Cortex of kidney (tissue), 1 donor: ENCODE data around the gene CCND3.

Experiments
- DNase-seq: peaks from one replicate; lab custom pipeline; 2025; lab: John Stamatoyannopoulos, UW

Gene CCND3

DNA sequence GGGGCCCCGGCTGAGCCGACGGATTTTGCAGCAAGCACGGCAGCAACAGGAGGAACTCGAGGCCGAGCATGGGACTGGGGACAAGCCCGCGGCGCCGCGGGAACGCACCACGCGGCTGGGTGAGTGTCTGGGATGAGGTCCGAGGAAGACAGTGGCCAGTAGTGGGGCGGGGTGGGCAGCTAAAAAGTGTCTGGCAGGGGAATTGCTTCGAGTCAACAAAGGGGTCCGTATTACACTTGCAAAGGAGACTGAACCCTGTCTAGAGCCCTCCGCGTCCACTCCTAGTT, 20.0 kb downstream of the CCND3 start:
- no peak for DNase-seq

DNA sequence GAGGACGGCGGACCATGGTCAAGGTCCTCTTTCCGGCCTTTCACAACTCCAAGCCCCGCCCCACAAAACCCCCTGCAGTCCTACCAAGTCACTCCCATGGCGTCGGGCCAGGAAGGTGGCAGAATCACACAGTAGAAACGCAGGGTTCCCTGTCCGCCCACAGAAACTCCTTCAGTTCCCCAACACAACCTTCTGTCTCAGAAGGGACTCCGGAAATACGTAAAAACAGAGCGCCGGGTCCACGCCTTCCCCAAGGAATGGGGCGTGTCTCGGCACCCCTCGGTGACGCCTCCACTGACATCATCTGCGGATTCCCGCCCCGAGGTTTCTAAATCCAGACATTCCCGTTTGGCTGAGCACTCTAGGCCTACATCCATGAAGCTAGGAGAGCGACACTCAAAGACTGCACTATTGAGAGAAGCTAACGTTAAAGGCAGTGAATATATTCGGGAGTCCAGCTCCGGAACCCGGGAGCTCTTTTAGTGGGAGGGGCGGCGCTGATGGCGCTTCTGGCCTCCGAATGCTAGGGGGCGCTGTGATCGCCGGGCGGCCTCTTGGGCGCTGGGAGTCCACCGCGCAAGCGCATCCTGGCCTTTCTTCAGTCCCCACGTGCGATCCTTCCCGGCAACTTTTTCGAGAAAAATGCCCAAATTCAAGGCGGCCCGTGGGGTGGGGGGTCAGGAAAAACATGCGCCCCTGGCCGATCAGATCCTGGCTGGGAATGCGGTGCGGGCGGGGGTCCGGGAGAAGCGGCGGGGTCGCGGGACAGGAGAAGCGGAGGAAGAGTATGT, 20.5 kb downstream of the CCND3 start, which contains the start of the genes BYSL and MED20:
TSS of gene BYSL (plus strand) at position 579 of the 791 bp plus-strand sequence. CDS start at position 643, 64 bp downstream.
TSS of gene MED20 (minus strand) at position 219 of the 791 bp plus-strand sequence. CDS start at position 98, 121 bp downstream.
- DNase-seq: peak; percentile 38

GRCh38 chr6:41917528-41917927, 24.1 kb downstream of the CCND3 start:
- no peak for DNase-seq

- no peak for DNase-seq
These were observed 26.6 kb downstream of the CCND3 start for GRCh38 chr6:41914869-41915530.

DNA sequence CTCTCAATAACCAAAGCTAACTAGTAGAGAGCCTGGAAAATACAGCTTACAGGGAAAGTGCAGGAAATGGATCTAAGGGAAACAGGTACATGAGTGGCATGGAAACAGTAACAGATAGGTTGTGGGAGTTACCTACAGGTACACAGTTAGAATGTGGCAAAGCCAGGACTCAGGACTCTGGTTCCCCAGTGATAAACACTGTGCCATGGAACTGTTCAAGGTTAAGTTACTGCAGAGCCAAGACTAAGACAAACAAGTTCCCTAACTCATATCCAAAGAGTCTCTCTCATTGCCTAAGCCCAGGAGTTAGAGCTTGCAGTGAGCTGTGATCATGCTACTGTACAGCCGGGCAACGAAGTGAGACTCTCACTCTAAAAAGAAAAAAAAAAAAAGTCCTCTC, 27.3 kb downstream of the CCND3 start:
- DNase-seq: no peak

GRCh38 chr6:41909727-41910126, 31.9 kb downstream of the CCND3 start:
- DNase-seq: no peak

DNA sequence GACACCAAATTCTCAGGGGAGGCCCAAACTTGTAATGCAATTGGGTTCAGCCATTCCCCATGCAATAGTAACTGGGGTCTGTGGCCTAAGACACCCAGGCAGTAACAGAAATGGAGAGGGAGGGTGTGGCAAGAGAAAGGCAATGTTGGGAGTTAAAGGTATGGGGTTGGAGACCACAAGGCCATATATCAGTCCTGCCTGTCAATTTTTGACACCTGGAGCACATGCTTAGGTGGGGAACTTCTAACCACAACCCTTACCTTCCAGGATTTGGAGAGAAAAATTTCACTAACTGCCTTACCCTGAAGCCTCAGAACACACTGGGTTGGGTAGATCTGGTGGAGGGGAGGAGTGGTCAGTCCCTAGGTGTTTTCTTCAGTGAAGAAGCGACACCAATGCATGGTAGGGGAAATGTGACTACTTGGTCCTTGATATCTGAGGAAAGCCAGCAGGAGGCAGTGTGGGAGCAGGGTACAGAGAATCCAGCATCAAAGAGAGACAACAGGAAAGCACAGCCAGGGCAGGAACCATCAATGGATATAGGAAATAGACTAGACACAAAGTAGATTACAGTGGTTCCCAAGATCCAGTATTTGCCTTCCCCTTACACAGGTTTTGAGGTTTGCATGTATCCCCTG, 39.6 kb downstream of the CCND3 start:
- DNase-seq: no peak

DNA sequence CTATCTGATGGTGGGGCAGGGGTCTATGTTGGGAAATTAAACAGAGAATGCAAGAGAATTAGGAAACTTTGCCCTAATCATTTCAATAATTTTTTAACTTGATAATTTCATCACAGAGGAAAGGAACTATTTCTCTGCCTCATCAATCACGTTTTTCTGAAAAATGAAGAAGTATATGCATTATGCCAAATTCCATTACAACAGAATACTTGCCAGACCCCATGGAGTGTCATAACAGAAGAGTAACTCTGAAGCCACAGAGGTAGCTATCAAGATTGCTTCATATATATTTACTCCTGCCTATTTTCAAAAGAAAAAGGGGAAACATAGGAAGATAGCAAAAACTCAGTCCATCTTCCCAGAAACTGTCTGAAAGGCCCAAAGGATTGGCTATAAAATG, 40.7 kb downstream of the CCND3 start:
- DNase-seq: no peak

- DNase-seq: no peak
These were observed 45.3 kb downstream of the CCND3 start for GRCh38 chr6:41896281-41896680.

DNA sequence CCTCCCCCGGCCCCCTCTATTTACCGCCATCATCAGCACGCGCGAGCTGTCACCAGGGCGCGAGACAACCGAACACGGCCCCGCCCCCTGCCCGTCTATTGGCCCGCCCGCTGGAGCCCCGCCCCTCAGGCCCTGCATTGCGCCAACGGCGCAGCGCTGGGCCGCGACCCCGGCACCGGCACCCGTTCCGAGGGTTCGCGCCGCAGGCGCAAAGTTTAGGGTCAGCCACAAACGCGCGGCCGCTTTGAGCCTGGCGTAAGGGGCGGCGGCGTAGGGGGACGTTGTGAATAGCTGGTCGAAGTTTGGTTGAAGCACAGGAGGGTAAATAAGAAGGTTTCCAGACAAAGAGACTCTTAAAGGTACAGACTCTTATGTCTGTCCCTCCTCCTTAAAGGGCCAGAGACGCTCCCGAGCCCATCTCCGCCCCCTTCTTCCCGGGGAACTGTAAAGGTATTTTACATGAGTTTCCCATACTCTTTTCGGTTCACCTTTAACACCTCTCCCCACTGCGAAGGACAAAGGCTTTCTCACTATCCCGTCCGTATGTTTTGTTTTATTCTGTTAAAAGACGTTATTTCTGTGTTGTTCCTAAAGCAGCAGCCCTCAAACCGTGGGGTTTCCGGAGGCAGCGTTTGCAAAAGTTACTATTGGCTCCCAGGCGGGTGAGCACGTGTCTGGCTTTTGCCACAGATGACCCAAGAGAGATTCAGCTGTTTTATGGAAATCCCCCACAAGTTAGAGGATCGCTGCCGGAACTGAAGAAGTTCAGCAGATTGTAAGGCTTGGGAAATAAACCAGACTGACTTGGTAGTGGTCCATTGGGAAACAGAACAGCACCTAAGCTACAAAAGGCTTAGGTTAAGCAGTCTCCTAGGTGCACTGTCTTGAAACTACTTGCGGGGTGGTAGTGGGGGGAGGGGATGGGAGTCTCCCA, 46.0 kb downstream of the CCND3 start, which contains the start of gene USP49:
TSS of gene USP49 (minus strand) at position 76 of the 934 bp plus-strand sequence. CDS start 88,392 bp downstream, outside the sequence.
- no peak for DNase-seq

DNA sequence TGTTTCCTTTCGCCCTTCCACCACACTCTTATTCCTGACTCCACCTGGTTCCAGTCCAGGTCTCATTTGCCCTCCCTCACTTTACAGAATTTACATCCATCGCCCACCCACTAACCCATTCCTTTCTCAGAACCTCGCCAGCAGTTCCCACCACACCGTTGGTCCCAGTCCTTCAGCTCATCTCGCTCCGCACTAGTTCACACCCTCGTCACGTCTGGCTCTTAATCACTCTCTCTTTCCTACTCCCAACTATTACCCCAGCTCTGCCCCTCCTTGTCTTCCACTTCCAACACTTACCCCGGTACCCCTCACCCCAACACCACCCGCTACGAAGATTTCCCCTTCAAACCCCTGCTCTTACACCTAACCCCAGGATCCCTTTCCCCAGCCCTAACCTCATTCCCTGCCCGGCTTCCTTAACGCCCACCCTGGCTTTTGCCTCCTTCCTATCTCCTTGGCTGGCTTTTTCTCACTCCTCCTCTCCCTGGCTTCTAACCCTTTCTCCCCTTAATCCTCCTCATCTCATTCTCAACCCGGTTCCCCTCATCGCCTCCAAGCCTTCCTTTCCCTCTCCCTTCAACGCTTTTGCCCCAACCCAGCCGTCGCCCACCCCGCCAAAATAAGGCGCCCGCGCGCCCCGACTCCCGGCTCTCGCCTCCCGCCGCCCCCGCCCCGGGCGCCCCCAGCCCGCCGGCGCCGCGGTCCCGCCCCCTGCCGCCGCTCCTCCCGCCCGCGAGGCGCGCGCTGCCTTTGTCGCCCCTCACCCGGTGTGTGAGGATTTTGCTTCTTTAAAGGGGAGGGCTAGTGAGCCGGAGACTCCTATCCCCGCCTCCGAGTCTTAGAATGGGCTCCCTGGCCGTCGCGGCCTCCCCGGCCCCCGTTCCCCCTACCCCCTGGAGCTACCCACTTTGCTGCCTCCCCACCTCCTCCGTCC, 47.0 kb downstream of the CCND3 start:
- no peak for DNase-seq

- DNase-seq: no peak
These were observed 48.6 kb downstream of the CCND3 start for GRCh38 chr6:41892921-41893564.

- no peak for DNase-seq
These were observed 54.3 kb downstream of the CCND3 start for GRCh38 chr6:41887331-41887751.

GRCh38 chr6:41885930-41886329, 55.7 kb downstream of the CCND3 start:
- no peak for DNase-seq

DNA sequence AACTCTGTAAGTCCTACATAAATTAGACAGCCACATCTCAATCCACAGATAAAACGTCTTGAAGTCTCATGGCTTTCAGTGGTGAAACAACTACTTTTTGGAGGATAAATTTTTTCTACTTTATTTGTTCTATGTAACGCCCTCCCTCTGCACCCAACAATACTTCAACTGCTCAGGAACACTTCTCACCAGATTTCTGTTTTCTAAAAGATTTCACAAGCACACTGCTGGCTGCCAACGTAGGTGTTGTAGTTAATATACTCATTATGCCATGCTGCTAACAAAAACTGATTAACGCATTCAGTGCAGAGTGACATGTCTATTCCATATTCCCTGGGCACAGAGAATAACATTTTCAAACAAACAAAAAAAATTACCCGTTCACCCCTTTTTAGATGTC, 56.7 kb downstream of the CCND3 start:
- no peak for DNase-seq
